HepG2 (cell line): ENCODE data around the gene SAMD14. TPM values are rescaled to one million over a fixed set of nuclear protein-coding genes. Genes with fewer than 3 reads are reported as not detected.

Experiments used
- ATAC-seq: fragments of 200-7000 bp; cut with Tn5 transposase; 3 replicates; pipeline ENCODE4 v1.9.1; 2020; ENCODE audit warnings: mild to moderate bottlenecking, moderate library complexity
- BruUV-seq: library from RNA; stranded (reverse); fragments of 400-500 nt; replicated peaks from 2 replicates; lab custom pipeline; 2021; lab: Mats Ljungman, UMichigan
- CTCF ChIA-PET: fragments of 300-600 bp; formaldehyde crosslinking; extraction: SDS; loops from one replicate; lab custom pipeline; 2021; ENCODE audit warnings: low total read pairs, inconsistent platforms, low intra/inter-chr PET ratio; lab: Yijun Ruan, JAX
- POLR2A ChIA-PET: fragments of 350-600 bp; sonication (Branson Sonifier 250); formaldehyde crosslinking; loops from one replicate; lab custom pipeline; 2020; ENCODE audit warnings: antibody characterized with exemption, inconsistent platforms; lab: Yijun Ruan, JAX
- DNase-seq: peaks from one replicate; pipeline ENCODE4 v3.0.0-alpha.2; 2015; ENCODE audit warnings: low spot score
- FAIRE-seq: peaks from 3 replicates; lab custom pipeline; 2011; peaks lifted over from hg19 to GRCh38; lab: Jason Lieb, UNC
- H2AFZ ChIP-seq: one replicate; pipeline ENCODE4 v1.6.1; 2011; ENCODE audit warnings: low read length, inconsistent platforms
- H3K27ac ChIP-seq: fragments of 300-600 bp; 3 replicates; pipeline ENCODE4 v1.8.0; 2011; ENCODE audit warnings: mixed run types, mild to moderate bottlenecking, mixed read lengths, low read length, inconsistent platforms; ENCODE audit not compliant: insufficient read depth; ENCODE audit errors: extremely low read length
- H3K27me3 ChIP-seq, 2 experiments: fragments of 200-600 bp in 1 of 2; 2 replicates in 1 of 2; 3 replicates in 1 of 2; pipeline versions ENCODE4 v1.6.0 to v1.8.0; 2011; ENCODE audit warnings: low read length in 2 of 2, mild to moderate bottlenecking in 2 of 2, moderate library complexity in 2 of 2, inconsistent platforms in 1 of 2; ENCODE audit not compliant: insufficient read depth in 2 of 2, control insufficient read depth in 1 of 2
- H3K36me3 ChIP-seq, 2 experiments: fragments of 200-600 bp in 1 of 2; replicated peaks in 1 of 2; 2 replicates in 1 of 2; 3 replicates in 1 of 2; pipeline versions ENCODE4 v1.5.1 to v1.8.0; 2011; ENCODE audit warnings: low read length in 2 of 2, inconsistent platforms in 1 of 2; ENCODE audit not compliant: insufficient read depth in 2 of 2, control insufficient read depth in 1 of 2
- H3K4me1 ChIP-seq: 2 replicates; pipeline ENCODE4 v1.5.1; 2012; ENCODE audit warnings: low read length, inconsistent platforms; ENCODE audit not compliant: insufficient read depth
- H3K4me2 ChIP-seq: 2 replicates; pipeline ENCODE4 v1.6.0; 2011; ENCODE audit warnings: low read depth, low read length, inconsistent platforms
- H3K4me3 ChIP-seq, 3 experiments: fragments of 200-600 bp in 1 of 3; sonication (generic), shearing (Covaris generic) in 1 of 3; replicated peaks in 1 of 3; 2 replicates each; pipeline ENCODE4 v1.5.1; 2011 to 2016; ENCODE audit warnings: low read length in 3 of 3, inconsistent platforms in 2 of 3, low read depth in 2 of 3, mild to moderate bottlenecking in 2 of 3, control low read depth in 1 of 3, mixed read lengths in 1 of 3; ENCODE audit not compliant: insufficient read depth in 1 of 3
- H3K79me2 ChIP-seq: one replicate; pipeline ENCODE4 v1.6.1; 2011; ENCODE audit warnings: low read length, inconsistent platforms; ENCODE audit not compliant: insufficient read depth
- H3K9ac ChIP-seq: 2 replicates; pipeline ENCODE4 v1.6.0; 2011; ENCODE audit warnings: mild to moderate bottlenecking, low read depth, low read length, inconsistent platforms; ENCODE audit not compliant: insufficient read depth
- H3K9me3 ChIP-seq: 2 replicates; pipeline ENCODE4 v1.5.1; 2012; ENCODE audit warnings: mild to moderate bottlenecking, low read length
- H4K20me1 ChIP-seq: 2 replicates; pipeline ENCODE4 v1.6.0; 2011; ENCODE audit warnings: inconsistent platforms, mild to moderate bottlenecking, low read length, moderate library complexity; ENCODE audit not compliant: insufficient read depth
- ATM ChIP-seq: fragments of 450-650 bp; IDR thresholded peaks from 2 replicates; pipeline ENCODE4 v1.7.1; 2017; ENCODE audit warnings: mild to moderate bottlenecking, borderline replicate concordance
- CSRNP2 ChIP-seq: sonication (generic); formaldehyde crosslinking; conservative IDR thresholded peaks from 2 replicates; pipeline ENCODE4 v1.8.0; 2022; ENCODE audit warnings: low read depth, missing genetic modification reagents
- FOSL2 ChIP-seq: sonication (generic); formaldehyde crosslinking; IDR thresholded peaks from 2 replicates; pipeline ENCODE4 v1.4.0; 2020; ENCODE audit warnings: missing genetic modification reagents
- HDAC2 ChIP-seq: sonication (generic); formaldehyde crosslinking; IDR thresholded peaks from 2 replicates; pipeline ENCODE4 v1.4.0; 2020; ENCODE audit warnings: missing genetic modification reagents
- NFKBIZ ChIP-seq: IDR thresholded peaks from 2 replicates; pipeline ENCODE4 v1.6.1; 2018; ENCODE audit warnings: missing genetic modification reagents, missing compliant biosample characterization
- UBTF ChIP-seq: sonication (generic); formaldehyde crosslinking; IDR thresholded peaks from 2 replicates; pipeline ENCODE4 v1.4.0; 2020; ENCODE audit warnings: mild to moderate bottlenecking, missing genetic modification reagents
- ZBTB1 ChIP-seq: sonication (generic); formaldehyde crosslinking; IDR thresholded peaks from 2 replicates; pipeline ENCODE4 v1.4.0; 2020; ENCODE audit warnings: missing genetic modification reagents, borderline replicate concordance
- ZFX ChIP-seq: sonication (generic); formaldehyde crosslinking; IDR thresholded peaks from 2 replicates; pipeline ENCODE4 v1.4.0; 2020; ENCODE audit warnings: mild to moderate bottlenecking, low read depth, missing genetic modification reagents, moderate library complexity
- ZNF101 ChIP-seq: sonication (generic); formaldehyde crosslinking; IDR thresholded peaks from 2 replicates; pipeline ENCODE4 v1.4.0; 2020; ENCODE audit warnings: mild to moderate bottlenecking, low read depth, missing genetic modification reagents, borderline replicate concordance
- ZNF687 ChIP-seq: sonication (generic); formaldehyde crosslinking; IDR thresholded peaks from 2 replicates; pipeline ENCODE4 v1.5.1; 2020; ENCODE audit warnings: mild to moderate bottlenecking, missing genetic modification reagents, moderate library complexity
- ZNF772 ChIP-seq: sonication (generic); formaldehyde crosslinking; IDR thresholded peaks from 2 replicates; pipeline ENCODE4 v1.5.0; 2020; ENCODE audit warnings: mild to moderate bottlenecking, missing genetic modification reagents
- WGBS: methylation state at CpG from one replicate; pipeline ENCODE4 v1.1.6; 2017; ENCODE audit warnings: low lambda C conversion rate; 5-methylcytosine and 5-hydroxymethylcytosine counted together
- in situ Hi-C: cut with HindIII; loops from 2 replicates; pipeline ENCODE4 v1.10.0; 2017; ENCODE audit warnings: low pct_unique_long_range_greater_than_20kb; ENCODE audit not compliant: extremely low pct_ligation_motif_present
- intact Hi-C: fragments of 100-400 bp; cut with micrococcal nuclease; formaldehyde crosslinking; loops from one replicate; pipeline ENCODE4 v1.10.0; 2022; ENCODE audit not compliant: unreplicated experiment
- polyA plus RNA-seq, 8 experiments: library from polyadenylated mRNA; depleted of rRNA in 3 of 8; stranded (reverse) in 7 of 8; unstranded in 1 of 8; fragments of >200 nt; fragmentation: Illumina TruSeq in 4 of 8; extraction: Trizol in 4 of 8; gene quantifications; 2 replicates each; pipeline versions ENCODE4 v1.2.1 to v1.2.3, GENCODE V29; 2011 to 2016; ENCODE audit warnings: low read depth in 4 of 8, missing spikeins in 1 of 8, mixed read lengths in 1 of 8; ENCODE audit not compliant: insufficient read depth in 1 of 8
- total RNA-seq, 5 experiments: library from RNA; depleted of rRNA; stranded (reverse); fragments of >200 nt; fragmentation: Illumina TruSeq; extraction: Trizol; gene quantifications; 2 replicates each; pipeline ENCODE4 v1.2.3, GENCODE V29; 2016; ENCODE audit warnings: low read depth in 1 of 5

Gene SAMD14
- total and polyA plus RNA-seq, 2 of the 13 experiments (the other 11 are each of a cell fraction or from before 2014, with no cell fraction given): 0.07 to 0.22 TPM

- TF ChIP-seq UBTF (CRISPR knock-in tag) (no peak), CSRNP2 (CRISPR knock-in tag) (no peak), HDAC2 (CRISPR knock-in tag) (no peak), ATM (no peak), ZNF101 (CRISPR knock-in tag) (no peak), ZNF772 (no peak), ZBTB1 (CRISPR knock-in tag) (no peak)
Measured at GRCh38 chr17:50145532-50146229, 15.7 kb upstream of the SAMD14 start (continued).

- CTCF ChIA-PET: no interaction called here
- H3K4me2 ChIP-seq: no peak overlapping the region; the same call in 1 of the 2 replicates
- ATAC-seq (no peak), FAIRE-seq (no peak), DNase-seq (no peak)
- BruUV-seq: no TSS peak
- in situ Hi-C loops (no loop called here), intact Hi-C loops (no loop called here)
- H4K20me1 ChIP-seq: peaks cover 17% of the 10 kb centered on the region; the same call in 1 of the 2 replicates
- peaks cover 47% of the 10 kb centered on the region for H3K4me1 ChIP-seq
- H3K9me3 ChIP-seq: no peaks in the 10 kb centered on the region
- 89% methylated on average over 15 of the region's 16 CpGs for WGBS
- peak overlapping the region; percentile 11 for H3K27ac ChIP-seq
- peaks cover 35 to 50% of the 10 kb centered on the region in 2 experiments for H3K36me3 ChIP-seq
- TF ChIP-seq FOSL2 (CRISPR knock-in tag): 0 out of 2 replicates have a peak, but pooled peaks have one; percentile 16
- TF ChIP-seq ZNF687 (CRISPR knock-in tag): peak; percentile 50; the same call in 1 of the 2 replicates
- TF ChIP-seq NFKBIZ (CRISPR knock-in tag): no peak
- 0 out of 2 replicates have a peak, but pooled peaks have one; percentile 20 for TF ChIP-seq ZFX (CRISPR knock-in tag)
- no peak overlapping the region for H3K4me3 ChIP-seq
- POLR2A ChIA-PET: no interaction called here
- no peak overlapping the region for H2AFZ ChIP-seq
- H3K27me3 ChIP-seq: no peaks in the 10 kb centered on the region
- no peak overlapping the region for H3K9ac ChIP-seq
- peaks cover 25% of the 10 kb centered on the region for H3K79me2 ChIP-seq
Measured at GRCh38 chr17:50144845-50145531, 15.0 kb upstream of the SAMD14 start.
